HepG2 (cell line): Measurements from ENCODE around the gene NEK6. TPM values are rescaled to one million over a fixed set of nuclear protein-coding genes. Genes with fewer than 3 reads are reported as not detected.

Experiments used
- CREBL2 ChIP-seq: sonication (generic); formaldehyde crosslinking; IDR thresholded peaks from 2 replicates; pipeline ENCODE4 v1.8.1; 2023; ENCODE audit warnings: missing genetic modification reagents, mild to moderate bottlenecking, borderline replicate concordance
- HDAC6 ChIP-seq: fragments of 200-600 bp; sonication (generic); IDR thresholded peaks from 2 replicates; pipeline ENCODE4 v1.7.0; 2017; ENCODE audit warnings: mild to moderate bottlenecking, antibody characterized with exemption, low read length, low read depth
- IKZF4 ChIP-seq: sonication (generic); formaldehyde crosslinking; IDR thresholded peaks from 2 replicates; pipeline ENCODE4 v1.5.1; 2020; ENCODE audit warnings: borderline replicate concordance, mild to moderate bottlenecking, low read depth, missing genetic modification reagents; ENCODE audit errors: not compliant biosample characterization
- MIER3 ChIP-seq: IDR thresholded peaks from 2 replicates; pipeline ENCODE4 v1.6.1; 2016; ENCODE audit warnings: missing compliant biosample characterization, borderline replicate concordance
- PRDM15 ChIP-seq: sonication (generic); formaldehyde crosslinking; IDR thresholded peaks from 2 replicates; pipeline ENCODE4 v1.4.0; 2020; ENCODE audit warnings: missing genetic modification reagents
- REL ChIP-seq: sonication (generic); formaldehyde crosslinking; conservative IDR thresholded peaks from 2 replicates; pipeline ENCODE4 v1.8.0; 2022; ENCODE audit warnings: mild to moderate bottlenecking, missing genetic modification reagents, moderate library complexity
- SAP130 ChIP-seq: IDR thresholded peaks from 2 replicates; pipeline ENCODE4 v1.6.1; 2016; ENCODE audit warnings: low read depth
- SP1 ChIP-seq, 2 experiments: fragments of 450-650 bp in 1 of 2; sonication (generic) in 1 of 2; formaldehyde crosslinking in 1 of 2; IDR thresholded peaks; 2 replicates each; pipeline versions ENCODE4 v1.4.0 to v1.6.1; 2016 to 2020; ENCODE audit warnings: missing genetic modification reagents in 1 of 2
- ZFY ChIP-seq: sonication (generic); formaldehyde crosslinking; IDR thresholded peaks from 2 replicates; pipeline ENCODE4 v1.4.0; 2020; ENCODE audit warnings: missing genetic modification reagents
- ZNF326 ChIP-seq: sonication (generic); formaldehyde crosslinking; IDR thresholded peaks from 2 replicates; pipeline ENCODE4 v1.4.0; 2020; ENCODE audit warnings: missing genetic modification reagents, borderline replicate concordance
- ZNF407 ChIP-seq: sonication (generic); formaldehyde crosslinking; IDR thresholded peaks from one replicate; pipeline ENCODE4 v1.5.1; 2020; ENCODE audit warnings: mild to moderate bottlenecking, missing genetic modification reagents; ENCODE audit errors: not compliant biosample characterization
- ZNF598 ChIP-seq: sonication (generic); formaldehyde crosslinking; IDR thresholded peaks from 2 replicates; pipeline ENCODE4 v1.5.1; 2020; ENCODE audit warnings: mild to moderate bottlenecking, missing genetic modification reagents, borderline replicate concordance
- ZNF619 ChIP-seq: sonication (generic); formaldehyde crosslinking; IDR thresholded peaks from 2 replicates; pipeline ENCODE4 v1.4.0; 2020; ENCODE audit warnings: mild to moderate bottlenecking, missing genetic modification reagents
- ZNF713 ChIP-seq: sonication (generic); formaldehyde crosslinking; IDR thresholded peaks from 2 replicates; pipeline ENCODE4 v1.4.0; 2020; ENCODE audit warnings: mild to moderate bottlenecking, missing genetic modification reagents
- polyA plus RNA-seq, 8 experiments: library from polyadenylated mRNA; depleted of rRNA in 3 of 8; stranded (reverse) in 7 of 8; unstranded in 1 of 8; fragments of >200 nt; fragmentation: Illumina TruSeq in 4 of 8; extraction: Trizol in 4 of 8; gene quantifications; 2 replicates each; pipeline versions ENCODE4 v1.2.1 to v1.2.3, GENCODE V29; 2011 to 2016; ENCODE audit warnings: low read depth in 4 of 8, missing spikeins in 1 of 8, mixed read lengths in 1 of 8; ENCODE audit not compliant: insufficient read depth in 1 of 8
- total RNA-seq, 5 experiments: library from RNA; depleted of rRNA; stranded (reverse); fragments of >200 nt; fragmentation: Illumina TruSeq; extraction: Trizol; gene quantifications; 2 replicates each; pipeline ENCODE4 v1.2.3, GENCODE V29; 2016; ENCODE audit warnings: low read depth in 1 of 5

NEK6 gene
- total and polyA plus RNA-seq, 2 of the 13 experiments (the other 11 are each of a cell fraction or from before 2014, with no cell fraction given) = 30.4 to 119 TPM

DNA sequence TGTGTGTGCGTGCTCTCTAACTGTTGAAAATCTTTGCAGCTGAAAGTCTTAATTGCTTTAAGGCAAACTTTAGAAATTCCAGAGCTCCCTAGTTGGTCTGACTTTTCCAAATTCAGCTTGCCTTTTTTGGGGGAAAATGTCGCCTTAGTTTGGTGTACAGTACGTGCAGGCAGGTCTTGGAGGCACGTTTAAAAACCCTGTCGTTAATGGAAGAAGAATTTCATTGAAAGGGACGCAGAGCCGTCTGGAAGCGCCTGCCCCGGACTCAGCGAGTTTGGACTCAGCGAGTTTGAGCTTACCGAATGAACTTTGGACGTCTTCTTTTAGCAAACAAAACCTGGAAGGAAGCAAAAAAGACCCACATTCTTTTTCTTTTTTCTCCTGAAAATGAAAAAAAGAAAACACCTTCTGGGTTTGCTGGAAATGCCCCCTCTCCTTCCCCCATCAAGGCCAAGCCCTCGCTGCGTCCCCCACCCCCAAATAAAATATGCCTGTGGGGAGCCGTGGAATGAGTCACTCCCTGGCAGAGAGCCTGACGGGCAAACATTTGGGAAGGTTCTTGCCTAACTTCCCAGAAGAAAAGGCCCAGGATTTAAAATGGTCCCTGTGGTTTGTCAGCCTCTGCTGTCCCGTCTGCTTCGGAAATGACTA is 1.5 kb downstream of the NEK6 start (continued):
- TF ChIP-seq MIER3 (CRISPR knock-in tag) (no peak; the same call in 1 of the 2 replicates), PRDM15 (CRISPR knock-in tag) (no peak), CREBL2 (CRISPR knock-in tag) (no peak), ZNF598 (CRISPR knock-in tag) (no peak), HDAC6 (no peak), ZNF407 (no peak), REL (CRISPR knock-in tag) (no peak), ZFY (CRISPR knock-in tag) (no peak; the same call in 1 of the 2 replicates), IKZF4 (CRISPR knock-in tag) (peak; percentile 60), SAP130 (peak; percentile 62), ZNF619 (no peak), ZNF326 (CRISPR knock-in tag) (no peak), ZNF713 (no peak), SP1 (IDR thresholded peaks at IDR 0.05) (no peak), SP1 (CRISPR knock-in tag; IDR thresholded peaks at IDR 0.05) (no peak)
